T-helper 1 cell (primary cell): ENCODE data around the gene SCUBE3.

Experiments
- DNase-seq, 5 donors: peaks; one replicate each; pipeline ENCODE4 v3.0.0-alpha.2; 2012 to 2020

Gene SCUBE3

GRCh38 chr6:35181933-35182612, 31.7 kb upstream of the SCUBE3 start:
- DNase-seq, result no peak

GRCh38 chr6:35183281-35183680, 30.5 kb upstream of the SCUBE3 start:
- no peak for DNase-seq

- DNase-seq, result no peak
Measured at GRCh38 chr6:35183935-35184334, 29.8 kb upstream of the SCUBE3 start.

- DNase-seq, result no peak
Measured at GRCh38 chr6:35184580-35185301, 29.0 kb upstream of the SCUBE3 start.

- no peak for DNase-seq
Measured at GRCh38 chr6:35185302-35185681, 28.5 kb upstream of the SCUBE3 start.

- DNase-seq, result no peak
Measured at GRCh38 chr6:35185971-35186370, 27.8 kb upstream of the SCUBE3 start.

- no peak for DNase-seq
Measured at GRCh38 chr6:35186571-35186970, 27.2 kb upstream of the SCUBE3 start.

GRCh38 chr6:35188886-35189285, 24.9 kb upstream of the SCUBE3 start:
- DNase-seq, result no peak

- DNase-seq, result no peak
Measured at GRCh38 chr6:35190306-35190705, 23.4 kb upstream of the SCUBE3 start.

GRCh38 chr6:35191889-35192288, 21.9 kb upstream of the SCUBE3 start:
- no peak for DNase-seq

- DNase-seq, result no peak
Measured at GRCh38 chr6:35192301-35192860, 21.4 kb upstream of the SCUBE3 start.

GRCh38 chr6:35194390-35194789, 19.4 kb upstream of the SCUBE3 start:
- no peak for DNase-seq

GRCh38 chr6:35195120-35195780, 18.5 kb upstream of the SCUBE3 start:
- DNase-seq, result no peak

GRCh38 chr6:35197196-35197595, 16.6 kb upstream of the SCUBE3 start:
- no peak for DNase-seq

GRCh38 chr6:35199866-35200265, 13.9 kb upstream of the SCUBE3 start:
- DNase-seq, result no peak

- no peak for DNase-seq
Measured at GRCh38 chr6:35202066-35202546, 11.7 kb upstream of the SCUBE3 start.

- no peak for DNase-seq
Measured at GRCh38 chr6:35203152-35203670, 10.5 kb upstream of the SCUBE3 start.

- DNase-seq, result no peak
Measured at GRCh38 chr6:35203680-35204079, 10.1 kb upstream of the SCUBE3 start.

GRCh38 chr6:35206346-35206745, 7.4 kb upstream of the SCUBE3 start:
- DNase-seq, result no peak

- no peak for DNase-seq
Measured at GRCh38 chr6:35208419-35208818, 5.3 kb upstream of the SCUBE3 start.

GRCh38 chr6:35209081-35209480, 4.7 kb upstream of the SCUBE3 start:
- no peak for DNase-seq

- no peak for DNase-seq
Measured at GRCh38 chr6:35209622-35210247, 4.0 kb upstream of the SCUBE3 start.

- DNase-seq, result no peak
Measured at GRCh38 chr6:35213298-35213791, 411 bp upstream of the SCUBE3 start.
